Nephron (organoid): ENCODE measurements around the gene LEF1.

ENCODE experiments used
- H3K27ac Mint-ChIP-seq, 3 experiments: 2 replicates each; pipeline ENCODE4 v1.8.0; 2020; ENCODE audit warnings: mixed read lengths in 3 of 3, mild to moderate bottlenecking in 2 of 3, moderate library complexity in 1 of 3
- H3K27me3 Mint-ChIP-seq: 2 replicates; pipeline ENCODE4 v1.8.0; 2021; ENCODE audit warnings: low read depth, mild to moderate bottlenecking, moderate library complexity, mixed read lengths
- H3K36me3 Mint-ChIP-seq: 2 replicates; pipeline ENCODE4 v1.8.0; 2020; ENCODE audit warnings: low read depth, mixed read lengths
- H3K4me1 Mint-ChIP-seq: 2 replicates; pipeline ENCODE4 v1.8.0; 2020; ENCODE audit warnings: mixed read lengths
- H3K4me3 Mint-ChIP-seq, 3 experiments: 2 replicates each; pipeline ENCODE4 v1.8.0; 2020; ENCODE audit warnings: mild to moderate bottlenecking in 3 of 3, mixed read lengths in 3 of 3, moderate library complexity in 2 of 3
- H3K9me3 Mint-ChIP-seq: 2 replicates; pipeline ENCODE4 v1.8.0; 2020; ENCODE audit warnings: mixed read lengths
- TF ChIP-seq, protein P1 (sequence below), 3 experiments: fragments of 200-600 bp; sonication (generic); IDR thresholded peaks; one replicate each; pipeline ENCODE4 v1.5.0; 2021; ENCODE audit warnings: antibody characterized with exemption in 3 of 3; ENCODE audit not compliant: unreplicated experiment in 3 of 3

LEF1 gene

DNA sequence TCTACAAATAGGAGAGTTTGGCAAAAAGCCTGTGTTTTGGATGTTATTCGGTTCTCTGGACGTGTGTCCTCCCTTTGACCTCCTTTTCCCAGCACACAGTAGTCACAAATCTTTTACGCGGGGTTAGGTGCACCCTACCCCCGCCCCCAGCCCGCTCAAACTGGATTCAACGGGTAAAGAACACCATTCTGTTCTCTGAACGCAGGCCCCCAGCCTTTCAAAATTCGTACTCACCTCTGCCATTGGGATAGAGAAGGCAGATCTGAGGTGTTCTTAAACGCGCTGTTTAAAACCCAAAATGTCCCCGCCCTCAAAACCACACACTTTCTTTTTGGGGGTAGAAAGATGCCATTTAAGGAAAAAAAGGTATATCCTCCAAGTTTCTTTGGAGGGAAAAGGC lies 2.7 kb downstream of the LEF1 start:
- H3K9me3 Mint-ChIP-seq, result no peaks in the 10 kb centered on the region
- TF ChIP-seq, protein P1, sequence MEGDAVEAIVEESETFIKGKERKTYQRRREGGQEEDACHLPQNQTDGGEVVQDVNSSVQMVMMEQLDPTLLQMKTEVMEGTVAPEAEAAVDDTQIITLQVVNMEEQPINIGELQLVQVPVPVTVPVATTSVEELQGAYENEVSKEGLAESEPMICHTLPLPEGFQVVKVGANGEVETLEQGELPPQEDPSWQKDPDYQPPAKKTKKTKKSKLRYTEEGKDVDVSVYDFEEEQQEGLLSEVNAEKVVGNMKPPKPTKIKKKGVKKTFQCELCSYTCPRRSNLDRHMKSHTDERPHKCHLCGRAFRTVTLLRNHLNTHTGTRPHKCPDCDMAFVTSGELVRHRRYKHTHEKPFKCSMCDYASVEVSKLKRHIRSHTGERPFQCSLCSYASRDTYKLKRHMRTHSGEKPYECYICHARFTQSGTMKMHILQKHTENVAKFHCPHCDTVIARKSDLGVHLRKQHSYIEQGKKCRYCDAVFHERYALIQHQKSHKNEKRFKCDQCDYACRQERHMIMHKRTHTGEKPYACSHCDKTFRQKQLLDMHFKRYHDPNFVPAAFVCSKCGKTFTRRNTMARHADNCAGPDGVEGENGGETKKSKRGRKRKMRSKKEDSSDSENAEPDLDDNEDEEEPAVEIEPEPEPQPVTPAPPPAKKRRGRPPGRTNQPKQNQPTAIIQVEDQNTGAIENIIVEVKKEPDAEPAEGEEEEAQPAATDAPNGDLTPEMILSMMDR (IDR thresholded peaks at IDR 0.05; ENCODE audit: unreplicated experiment in 3 of 3), result no peak
- peaks cover 42% of the 10 kb centered on the region for H3K4me1 Mint-ChIP-seq
- H3K27ac Mint-ChIP-seq, result peak overlapping the region; percentile 26 to 66 (median 64)
- H3K27me3 Mint-ChIP-seq, result peaks cover 64% of the 10 kb centered on the region
- H3K36me3 Mint-ChIP-seq, result peaks cover 19% of the 10 kb centered on the region
- H3K4me3 Mint-ChIP-seq, result peak overlapping the region; percentile 88 to 100 (median 95)

DNA sequence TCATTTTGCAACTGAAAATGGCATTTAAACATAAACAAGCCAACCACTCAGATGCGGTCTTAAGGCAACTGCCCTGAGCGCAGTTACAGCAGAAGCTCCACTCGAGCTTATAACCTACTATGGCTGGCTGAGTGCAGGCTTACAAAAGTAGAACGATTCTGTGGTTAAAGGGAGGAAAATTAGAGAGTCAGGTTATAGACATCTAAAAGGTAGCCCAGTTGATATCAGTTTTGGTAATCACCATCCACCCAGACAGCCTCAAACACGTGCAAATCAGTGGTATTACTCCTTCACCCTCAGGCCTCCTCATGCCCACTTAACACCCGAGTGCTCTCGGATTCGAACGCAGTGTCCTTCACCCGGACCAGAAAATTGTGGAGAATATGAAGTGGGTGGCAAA lies 3.1 kb downstream of the LEF1 start:
- H3K4me3 Mint-ChIP-seq, result peak overlapping the region; percentile 88 to 100 (median 95)
- TF ChIP-seq, protein P1 (IDR thresholded peaks at IDR 0.05; ENCODE audit: unreplicated experiment in 3 of 3), result no peak
- H3K36me3 Mint-ChIP-seq, result peaks cover 20% of the 10 kb centered on the region
- no peaks in the 10 kb centered on the region for H3K9me3 Mint-ChIP-seq
- peak overlapping the region in 1 of 3 experiments; percentile 26 for H3K27ac Mint-ChIP-seq
- peaks cover 61% of the 10 kb centered on the region for H3K27me3 Mint-ChIP-seq
- H3K4me1 Mint-ChIP-seq, result peaks cover 39% of the 10 kb centered on the region

DNA sequence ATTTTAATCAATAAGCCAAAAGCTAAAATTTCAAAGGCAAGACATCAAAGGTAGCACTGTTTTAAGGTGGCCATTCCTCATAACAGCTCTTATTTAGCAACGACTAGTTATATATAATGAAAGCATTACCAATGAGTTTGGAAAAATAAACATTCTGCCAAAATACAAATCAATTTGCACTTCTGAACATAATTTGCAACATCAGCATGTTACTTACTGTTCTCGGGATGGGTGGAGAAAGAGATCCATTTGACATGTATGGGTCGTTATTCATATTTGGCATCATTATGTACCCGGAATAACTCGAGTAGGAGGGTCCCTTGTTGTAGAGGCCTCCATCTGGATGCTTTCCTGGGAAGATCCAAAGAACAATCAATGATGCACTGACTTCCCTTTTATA lies 5.4 kb downstream of the LEF1 start:
- Mint-ChIP-seq H3K4me1 (peaks cover 20% of the 10 kb centered on the region), H3K9me3 (no peaks in the 10 kb centered on the region), H3K36me3 (peaks cover 20% of the 10 kb centered on the region), H3K4me3 (peak overlapping the region in 2 of 3 experiments; percentile 54), H3K27me3 (peaks cover 41% of the 10 kb centered on the region), H3K27ac (no peak overlapping the region)
- TF ChIP-seq, protein P1 (IDR thresholded peaks at IDR 0.05; ENCODE audit: unreplicated experiment in 3 of 3), result no peak

DNA sequence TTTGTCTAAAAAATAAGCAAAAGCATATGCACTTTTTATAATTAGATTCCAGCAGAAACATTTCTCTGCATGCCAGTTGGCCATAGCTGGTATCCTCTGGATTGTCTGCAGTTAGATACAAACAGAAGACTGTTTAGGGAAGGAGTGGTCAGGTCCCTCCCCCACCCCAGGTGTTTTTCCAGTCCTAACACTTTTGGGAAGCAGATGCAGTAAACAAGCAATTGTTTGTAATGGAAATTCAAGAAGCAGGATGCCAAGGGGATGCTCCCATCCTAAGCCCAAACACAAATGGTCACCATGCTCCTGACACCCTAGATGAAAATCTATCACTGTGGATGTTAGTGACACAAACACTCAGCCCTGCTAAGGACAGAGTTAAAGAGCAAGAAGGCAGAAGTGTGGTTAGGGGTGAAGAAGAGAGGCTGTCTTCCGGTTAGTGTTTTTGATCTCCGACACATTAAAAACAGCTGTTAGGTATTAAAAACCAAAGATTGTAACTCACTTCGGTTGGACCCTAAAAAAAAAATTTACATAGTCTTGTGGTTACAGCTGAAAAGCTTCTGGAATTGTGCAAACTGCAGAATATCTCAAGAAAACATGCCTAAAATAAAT lies 7.9 kb downstream of the LEF1 start:
- no peaks in the 10 kb centered on the region for H3K9me3 Mint-ChIP-seq

DNA sequence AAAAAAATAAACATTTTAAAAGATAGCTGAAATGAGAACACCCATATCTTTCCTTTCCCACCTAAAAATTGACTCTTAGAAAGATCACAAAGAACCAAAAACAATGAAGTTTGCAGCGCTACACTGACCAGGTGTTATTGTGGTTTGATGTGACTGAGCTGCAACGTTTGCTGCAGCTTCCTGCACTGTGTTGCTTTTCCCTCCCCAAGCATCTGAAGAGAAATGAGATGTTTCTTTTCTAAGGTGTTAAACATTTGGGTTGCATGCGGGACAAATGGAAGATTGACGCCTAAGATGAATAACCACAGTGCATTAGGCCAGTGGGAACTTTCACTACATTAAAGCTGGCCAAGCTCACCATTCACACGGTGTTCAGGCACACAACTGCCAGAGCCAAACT lies 8.9 kb downstream of the LEF1 start:
- H3K9me3 Mint-ChIP-seq, result no peaks in the 10 kb centered on the region
- TF ChIP-seq, protein P1 (IDR thresholded peaks at IDR 0.05; ENCODE audit: unreplicated experiment in 3 of 3), result no peak
- peaks cover 16% of the 10 kb centered on the region for H3K4me1 Mint-ChIP-seq
- H3K27me3 Mint-ChIP-seq, result peaks cover 14% of the 10 kb centered on the region
- no peak overlapping the region for H3K27ac Mint-ChIP-seq
- no peak overlapping the region for H3K4me3 Mint-ChIP-seq
- peaks cover 20% of the 10 kb centered on the region for H3K36me3 Mint-ChIP-seq

More for the DNA sequence above, 7.9 kb downstream of the LEF1 start:
- no peak overlapping the region for H3K27ac Mint-ChIP-seq
- peaks cover 20% of the 10 kb centered on the region for H3K36me3 Mint-ChIP-seq
- H3K27me3 Mint-ChIP-seq, result peaks cover 20% of the 10 kb centered on the region
- TF ChIP-seq, protein P1 (IDR thresholded peaks at IDR 0.05; ENCODE audit: unreplicated experiment in 3 of 3), result no peak
- no peak overlapping the region for H3K4me3 Mint-ChIP-seq
- peaks cover 19% of the 10 kb centered on the region for H3K4me1 Mint-ChIP-seq

DNA sequence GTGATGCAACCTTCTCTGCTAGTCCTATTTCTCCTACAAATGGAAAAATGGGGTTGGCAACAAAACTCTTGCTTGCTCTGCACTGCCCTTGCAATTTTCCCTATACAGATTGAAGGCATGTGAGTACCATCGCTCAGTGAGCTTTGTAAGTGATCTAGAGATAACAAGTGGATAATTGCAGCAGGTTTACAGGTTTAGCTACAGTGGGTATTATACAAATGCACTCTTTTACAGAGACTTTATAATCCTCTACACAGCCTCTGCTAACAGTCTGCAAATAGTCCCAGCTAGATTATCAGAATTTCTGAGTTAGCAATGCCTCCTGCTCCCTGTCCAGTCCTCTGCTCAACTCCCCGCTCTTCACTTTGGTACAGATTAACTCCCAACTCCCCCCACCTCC lies 11.1 kb downstream of the LEF1 start:
- H3K9me3 Mint-ChIP-seq, result no peaks in the 10 kb centered on the region
- H3K27ac Mint-ChIP-seq, result no peak overlapping the region
- H3K27me3 Mint-ChIP-seq, result peaks cover 6% of the 10 kb centered on the region
- TF ChIP-seq, protein P1 (IDR thresholded peaks at IDR 0.05; ENCODE audit: unreplicated experiment in 3 of 3), result no peak
- H3K4me1 Mint-ChIP-seq, result peaks cover 16% of the 10 kb centered on the region
- no peak overlapping the region for H3K4me3 Mint-ChIP-seq
- peaks cover 20% of the 10 kb centered on the region for H3K36me3 Mint-ChIP-seq
